ENCODE measurements around the gene EFR3B. TPM values are rescaled to one million over a fixed set of nuclear protein-coding genes. Genes with fewer than 3 reads are reported as not detected.

Gene EFR3B
- polyA plus RNA-seq, 2 of the 4 experiments (the other 2 are of a cell fraction) = 6.5 to 12.5 TPM

DNA sequence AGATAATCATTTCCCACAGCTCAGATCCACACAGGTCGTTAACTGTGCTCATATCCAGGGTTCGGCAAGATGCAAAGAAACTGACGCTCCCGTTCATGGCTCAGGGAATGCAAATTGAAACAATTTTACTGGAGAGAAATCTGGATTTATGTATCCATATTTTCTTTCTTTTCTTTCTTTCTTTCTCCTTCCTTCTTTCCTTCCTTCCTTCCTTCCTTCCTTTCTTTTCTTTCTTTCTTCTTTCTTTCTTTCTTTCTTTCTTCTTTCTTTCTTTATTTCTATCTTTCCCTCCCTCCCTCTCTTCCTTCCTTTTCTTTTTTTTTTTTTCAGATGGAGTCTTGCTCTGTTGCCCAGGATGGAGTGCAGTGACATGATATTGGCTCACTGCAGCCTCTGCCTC is 146.5 kb downstream of the EFR3B start:
- FAIRE-seq (no peak), DNase-seq (ENCODE audit: low read depth in 1 of 2, low spot score in 1 of 2) (no peak), ATAC-seq (no peak)
- H3K9me3 ChIP-seq = no peaks in the 10 kb centered on the region
- no peak overlapping the region for H3K4me2 ChIP-seq
- WGBS (ENCODE audit: missing lambda C conversion rate) = 79% methylated on average over 4 of the region's 4 CpGs
- CTCF ChIA-PET = interaction anchor here (1.6 to 2.4 kb wide), 2 partner anchors 8 to 22 kb away, joined by 5 to 21 read pairs; no protein-coding TSS in a partner anchor
- no peak overlapping the region for H3K27ac ChIP-seq
- no peak overlapping the region for H3K4me3 ChIP-seq
- TF ChIP-seq MYC (IDR thresholded peaks at IDR 0.05; ENCODE audit: borderline replicate concordance, low read length) (no peak), BHLHE40 (IDR thresholded peaks at IDR 0.05; ENCODE audit: low read depth, low read length) (no peak), CHD2 (IDR thresholded peaks at IDR 0.05; ENCODE audit: low read length, partially characterized antibody) (no peak), FOSL2 (IDR thresholded peaks at IDR 0.05) (no peak), FOSL2 (CRISPR knock-in tag; IDR thresholded peaks at IDR 0.05) (no peak), MAFK (IDR thresholded peaks at IDR 0.05; ENCODE audit: partially characterized antibody) (no peak), TP53 (CRISPR knock-in tag; IDR thresholded peaks at IDR 0.05) (no peak), MAX (IDR thresholded peaks at IDR 0.05) (no peak), USF2 (IDR thresholded peaks at IDR 0.05) (no peak), ELK1 (IDR thresholded peaks at IDR 0.05; ENCODE audit: low read depth, low read length) (no peak), CEBPB (IDR thresholded peaks at IDR 0.05) (no peak), SREBF2 (IDR thresholded peaks at IDR 0.05) (no peak), NR3C1 (IDR thresholded peaks at IDR 0.05) (no peak), GATA3 (IDR thresholded peaks at IDR 0.05; ENCODE audit: borderline replicate concordance) (no peak), RNF2 (IDR thresholded peaks at IDR 0.05; ENCODE audit: borderline replicate concordance, low read depth) (no peak), PBX3 (IDR thresholded peaks at IDR 0.05) (no peak), BCL3 (IDR thresholded peaks at IDR 0.05) (no peak), RARB (CRISPR knock-in tag; IDR thresholded peaks at IDR 0.05) (no peak), ZFP36 (IDR thresholded peaks at IDR 0.05; ENCODE audit: borderline replicate concordance, partially characterized antibody) (no peak), EHMT2 (IDR thresholded peaks at IDR 0.05; ENCODE audit: low read depth) (no peak)
- no peaks in the 10 kb centered on the region for H3K4me1 ChIP-seq
- POLR2A ChIA-PET = interaction anchor here (1.0 kb wide), 1 partner anchor 60 kb away, joined by 3 read pairs; no protein-coding TSS in a partner anchor

DNA sequence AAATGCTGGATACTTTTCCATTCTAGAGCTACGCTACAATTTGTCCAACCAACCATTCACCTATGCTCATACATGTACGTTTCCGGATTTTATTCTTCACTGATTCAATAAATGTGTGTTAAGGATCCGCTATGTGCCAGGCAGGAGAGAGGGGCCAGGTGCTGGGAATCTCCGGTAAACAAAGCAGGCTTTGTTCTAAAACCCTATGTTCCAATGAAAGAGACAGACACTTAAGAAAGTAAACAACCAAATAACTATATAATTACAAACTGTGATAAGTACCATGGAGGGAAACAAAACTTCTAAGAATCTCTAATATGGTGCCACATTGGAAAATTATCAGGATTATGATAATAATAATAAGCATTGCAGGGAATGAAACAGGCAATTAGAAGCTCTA is 148.7 kb downstream of the EFR3B start:
- no peak for ATAC-seq
- WGBS (ENCODE audit: missing lambda C conversion rate) = 81% methylated on average over 5 of the region's 5 CpGs
- H3K4me1 ChIP-seq = no peaks in the 10 kb centered on the region
- CTCF ChIA-PET = interaction anchor here (0.7 to 1.8 kb wide), 3 partner anchors 25 to 137 kb away, joined by 3 to 5 read pairs (median 3); no protein-coding TSS in a partner anchor
- H3K27ac ChIP-seq = no peak overlapping the region
- POLR2A ChIA-PET = no interaction called here
- no peak overlapping the region for H3K4me3 ChIP-seq
- DNase-seq (ENCODE audit: low read depth in 1 of 2, low spot score in 1 of 2) = no peak
- FAIRE-seq = no peak
- no peak overlapping the region for H3K4me2 ChIP-seq
- H3K9me3 ChIP-seq = no peaks in the 10 kb centered on the region
- TF ChIP-seq ZSCAN20 (CRISPR knock-in tag; IDR thresholded peaks at IDR 0.05) (no peak), TP53 (CRISPR knock-in tag; IDR thresholded peaks at IDR 0.05) (no peak), RFX5 (IDR thresholded peaks at IDR 0.05) (no peak), REST (IDR thresholded peaks at IDR 0.05) (no peak), JUNB (IDR thresholded peaks at IDR 0.05) (no peak), JUN (IDR thresholded peaks at IDR 0.05) (no peak), ATOH8 (CRISPR knock-in tag; IDR thresholded peaks at IDR 0.05; ENCODE audit: low read depth) (no peak), ESRRA (IDR thresholded peaks at IDR 0.05; ENCODE audit: borderline replicate concordance, low read length) (no peak), USF2 (IDR thresholded peaks at IDR 0.05) (no peak)
- TF ChIP-seq, protein P1, sequence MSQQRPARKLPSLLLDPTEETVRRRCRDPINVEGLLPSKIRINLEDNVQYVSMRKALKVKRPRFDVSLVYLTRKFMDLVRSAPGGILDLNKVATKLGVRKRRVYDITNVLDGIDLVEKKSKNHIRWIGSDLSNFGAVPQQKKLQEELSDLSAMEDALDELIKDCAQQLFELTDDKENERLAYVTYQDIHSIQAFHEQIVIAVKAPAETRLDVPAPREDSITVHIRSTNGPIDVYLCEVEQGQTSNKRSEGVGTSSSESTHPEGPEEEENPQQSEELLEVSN (IDR thresholded peaks at IDR 0.05; ENCODE audit: borderline replicate concordance, low read depth) = no peak
